ENCODE measurements around the gene CMC1. TPM values are rescaled to one million over a fixed set of nuclear protein-coding genes. Genes with fewer than 3 reads are reported as not detected.

Gene CMC1
- total RNA-seq, 1 experiment from 2014 or later, result 16.5 TPM

- H3K4me1 Mint-ChIP-seq, result peaks cover 2 to 3% of the 10 kb centered on the region in 2 experiments; a peak in 3 of 4 replicates
- Histone ChIP-seq H2BK20ac (ENCODE audit: low read depth, low read length, poor library complexity, severe bottlenecking) (no peak overlapping the region), H3K79me2 (ENCODE audit: insufficient read depth, low read length) (no peaks in the 10 kb centered on the region), H4K20me1 (ENCODE audit: control insufficient read depth, insufficient read depth, insufficient read length) (no peaks in the 10 kb centered on the region), H3K4me1 (ENCODE audit: insufficient read depth, low read length) (no peaks in the 10 kb centered on the region), H2BK15ac (ENCODE audit: low read depth, low read length) (no peak overlapping the region), H3K9me3 (ENCODE audit: control insufficient read depth, low read depth, low read length) (no peaks in the 10 kb centered on the region), H4K5ac (ENCODE audit: insufficient read length, low read depth, low read length) (no peak overlapping the region), H3K27ac (ENCODE audit: insufficient read length, low read depth, low read length) (no peak overlapping the region), H3K9ac (ENCODE audit: extremely low read depth, insufficient read length, low read length) (no peak overlapping the region), H2BK120ac (ENCODE audit: low read depth, low read length, poor library complexity, severe bottlenecking) (no peak overlapping the region), H3K14ac (ENCODE audit: insufficient read depth, low read length) (no peak overlapping the region), H3T11ph (ENCODE audit: low read length) (no peak overlapping the region), H2BK5ac (ENCODE audit: insufficient read length, low read length) (no peak overlapping the region), H4K8ac (replicated peaks; ENCODE audit: insufficient read length, low read depth, low read length) (no peak overlapping the region), H3K23me2 (ENCODE audit: insufficient read length, low read depth, low read length, poor library complexity, severe bottlenecking) (no peaks in the 10 kb centered on the region), H3K4ac (ENCODE audit: low read depth, low read length) (no peak overlapping the region), H4K91ac (ENCODE audit: insufficient read length, low read depth, low read length) (no peak overlapping the region), H3K56ac (ENCODE audit: insufficient read length, low read depth, low read length) (no peak overlapping the region), H2AK5ac (ENCODE audit: insufficient read length, low read length) (no peak overlapping the region), H2AFZ (ENCODE audit: low read length) (no peak overlapping the region), H3K27me3 (ENCODE audit: insufficient read depth, low read length) (no peaks in the 10 kb centered on the region), H2BK12ac (ENCODE audit: insufficient read length, low read depth, low read length) (no peak overlapping the region), H3K18ac (ENCODE audit: insufficient read length, low read depth, low read length) (no peak overlapping the region), H3K79me1 (ENCODE audit: insufficient read depth, low read depth, low read length, poor library complexity, severe bottlenecking) (no peaks in the 10 kb centered on the region), H3K23ac (ENCODE audit: insufficient read length, low read depth, low read length) (no peak overlapping the region), H3K4me2 (ENCODE audit: insufficient read depth, insufficient read length, low read length) (no peak overlapping the region)
- TF ChIP-seq CTCF (conservative IDR thresholded peaks at IDR 0.05), result no peak
- H3K4me3 Mint-ChIP-seq, result no peak overlapping the region
- no peak overlapping the region for H3K27ac Mint-ChIP-seq
- no CpG with 5 or more reads among the region's 5 CpGs for WGBS (ENCODE audit: extremely low coverage, insufficient read length, low lambda C conversion rate)
- no peaks in the 10 kb centered on the region for H3K27me3 Mint-ChIP-seq (ENCODE audit: low read depth)
- DNase-seq, result no peak
- no peaks in the 10 kb centered on the region for H3K36me3 Mint-ChIP-seq (ENCODE audit: insufficient read depth in 1 of 3, low read depth in 3 of 3)
- no peaks in the 10 kb centered on the region for H3K9me3 Mint-ChIP-seq
Measured at GRCh38 chr3:28228623-28229022, 12.8 kb upstream of the CMC1 start.

All from H9 (cell line).